GM12892 (cell line): ENCODE results near the gene CDH16.

Experiments
- DNase-seq: peaks from one replicate; pipeline ENCODE4 v3.0.0; 2011; ENCODE audit not compliant: insufficient read length
- FAIRE-seq: peaks from 2 replicates; lab custom pipeline; 2011; peaks lifted over from hg19 to GRCh38; lab: Jason Lieb, UNC
- POLR2A ChIP-seq: IDR thresholded peaks from 2 replicates; pipeline ENCODE4 v1.6.1; 2011; ENCODE audit warnings: low read depth, low read length, control low read depth
- POLR2AphosphoS5 ChIP-seq: IDR thresholded peaks from 2 replicates; pipeline ENCODE4 v1.6.1; 2011; ENCODE audit warnings: low read depth, low read length, control low read depth
- TAF1 ChIP-seq: IDR thresholded peaks from 2 replicates; pipeline ENCODE4 v1.6.1; 2011; ENCODE audit warnings: low read depth, mild to moderate bottlenecking, control low read depth, low read length, borderline replicate concordance

CDH16 gene

DNA sequence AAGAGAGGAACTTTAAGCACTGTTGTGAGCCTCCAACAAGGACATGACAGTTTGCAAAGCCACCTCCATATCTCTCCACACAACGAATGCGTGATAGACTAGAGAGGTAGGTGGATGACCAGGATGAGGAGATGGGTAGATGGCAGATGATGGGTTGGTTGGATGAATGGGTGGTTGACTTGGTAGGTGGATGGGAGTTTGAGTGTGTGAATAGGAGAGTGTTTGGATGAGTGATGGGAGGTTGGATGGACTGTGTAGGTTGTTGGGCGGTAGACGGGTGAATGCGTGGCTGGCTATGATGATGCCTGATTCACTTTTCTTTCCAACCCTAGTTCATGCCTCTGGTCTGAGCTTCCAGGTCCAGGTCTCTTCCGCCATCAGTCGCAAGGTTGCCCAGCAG lies 4.1 kb downstream of the CDH16 start:
- DNase-seq (no peak), FAIRE-seq (no peak)
- TF ChIP-seq TAF1 (no peak), POLR2AphosphoS5 (no peak), POLR2A (no peak)

DNA sequence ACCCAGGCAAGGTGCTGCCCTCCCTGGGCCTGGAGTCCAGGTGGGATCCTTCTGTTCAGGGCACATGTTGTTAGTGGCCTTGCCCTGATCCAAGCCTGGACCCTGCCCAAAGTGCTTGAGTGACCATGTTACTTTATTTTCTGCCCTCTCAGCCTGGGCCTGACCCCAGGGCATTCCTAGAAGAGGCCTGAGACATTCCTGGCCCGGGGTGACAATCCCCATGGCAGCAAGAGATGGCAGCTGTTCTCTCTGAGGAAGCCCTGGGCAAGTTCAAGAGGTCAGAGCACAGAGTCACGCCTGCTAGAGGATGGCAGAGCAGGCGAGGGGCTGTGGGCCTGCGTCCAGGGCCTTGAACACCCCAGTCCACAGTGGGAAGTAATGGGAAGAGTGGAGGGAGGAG lies 5.0 kb downstream of the CDH16 start:
- DNase-seq (no peak), FAIRE-seq (no peak)
- TF ChIP-seq TAF1 (no peak), POLR2A (no peak), POLR2AphosphoS5 (no peak)

DNA sequence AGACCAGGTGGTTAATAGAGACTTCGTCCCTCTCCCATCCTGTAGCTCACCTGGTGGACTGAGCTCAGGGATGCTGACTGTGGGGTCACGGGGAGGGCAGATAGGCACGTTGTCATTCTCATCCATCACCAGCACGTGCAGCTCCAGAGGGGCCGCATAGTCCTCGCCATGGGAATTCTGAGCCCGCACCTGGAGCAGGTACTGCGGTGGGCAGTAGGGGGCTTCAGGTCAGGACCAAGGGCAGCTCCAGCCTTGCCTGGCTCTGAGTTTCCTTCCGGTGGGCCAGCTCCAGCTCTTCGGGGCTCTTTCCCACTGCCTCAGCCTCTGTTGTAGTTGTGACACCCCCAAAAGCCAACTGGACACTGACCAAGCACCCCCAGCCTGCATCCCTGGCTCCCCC lies 5.6 kb downstream of the CDH16 start:
- no peak for DNase-seq
- TF ChIP-seq POLR2A: no peak
- no peak for TF ChIP-seq TAF1
- TF ChIP-seq POLR2AphosphoS5: no peak
- no peak for FAIRE-seq

DNA sequence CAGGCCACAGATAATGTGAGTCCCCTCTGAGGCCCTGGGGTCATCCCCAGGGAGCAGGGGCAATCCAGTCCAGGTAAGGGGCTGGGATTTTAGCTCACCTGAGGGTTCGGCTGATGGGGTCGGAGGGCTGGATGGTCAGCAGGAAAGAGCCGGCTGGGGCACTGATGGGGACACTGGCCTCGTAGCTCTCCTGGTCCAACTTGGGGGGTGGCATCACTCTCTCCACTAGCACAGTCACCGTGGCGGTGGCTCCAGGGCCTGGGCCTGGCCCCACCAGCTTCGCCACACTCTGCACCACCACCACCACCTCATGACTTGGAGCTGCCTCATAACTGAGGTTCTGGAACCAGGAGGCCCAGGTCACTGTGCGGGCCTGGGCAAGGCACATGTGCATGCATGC lies 6.9 kb downstream of the CDH16 start:
- no peak for TF ChIP-seq POLR2A
- TF ChIP-seq POLR2AphosphoS5: no peak
- TF ChIP-seq TAF1: no peak
- DNase-seq (no peak), FAIRE-seq (no peak)

DNA sequence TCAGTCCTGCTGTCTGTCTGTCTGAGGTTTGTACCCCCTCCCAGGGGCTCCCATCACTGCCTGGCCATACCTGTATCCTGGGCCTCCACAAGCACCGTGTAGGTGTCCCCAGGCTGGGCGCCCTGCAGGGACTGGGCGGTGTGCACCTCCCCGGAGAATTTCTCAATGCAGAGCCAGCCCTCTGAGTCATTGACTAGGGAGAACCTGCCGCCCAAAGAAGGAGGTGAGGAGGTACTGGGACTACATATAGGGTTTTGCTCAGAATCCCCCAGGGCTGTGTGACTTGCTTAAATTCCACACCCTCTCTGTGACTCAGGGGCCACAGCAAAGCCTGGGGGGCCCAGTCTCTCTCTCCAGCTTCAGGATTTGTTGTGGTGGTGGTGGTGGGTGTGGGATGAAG lies 7.6 kb downstream of the CDH16 start:
- FAIRE-seq (no peak), DNase-seq (no peak)
- TF ChIP-seq TAF1 (no peak), POLR2A (no peak), POLR2AphosphoS5 (no peak)

DNA sequence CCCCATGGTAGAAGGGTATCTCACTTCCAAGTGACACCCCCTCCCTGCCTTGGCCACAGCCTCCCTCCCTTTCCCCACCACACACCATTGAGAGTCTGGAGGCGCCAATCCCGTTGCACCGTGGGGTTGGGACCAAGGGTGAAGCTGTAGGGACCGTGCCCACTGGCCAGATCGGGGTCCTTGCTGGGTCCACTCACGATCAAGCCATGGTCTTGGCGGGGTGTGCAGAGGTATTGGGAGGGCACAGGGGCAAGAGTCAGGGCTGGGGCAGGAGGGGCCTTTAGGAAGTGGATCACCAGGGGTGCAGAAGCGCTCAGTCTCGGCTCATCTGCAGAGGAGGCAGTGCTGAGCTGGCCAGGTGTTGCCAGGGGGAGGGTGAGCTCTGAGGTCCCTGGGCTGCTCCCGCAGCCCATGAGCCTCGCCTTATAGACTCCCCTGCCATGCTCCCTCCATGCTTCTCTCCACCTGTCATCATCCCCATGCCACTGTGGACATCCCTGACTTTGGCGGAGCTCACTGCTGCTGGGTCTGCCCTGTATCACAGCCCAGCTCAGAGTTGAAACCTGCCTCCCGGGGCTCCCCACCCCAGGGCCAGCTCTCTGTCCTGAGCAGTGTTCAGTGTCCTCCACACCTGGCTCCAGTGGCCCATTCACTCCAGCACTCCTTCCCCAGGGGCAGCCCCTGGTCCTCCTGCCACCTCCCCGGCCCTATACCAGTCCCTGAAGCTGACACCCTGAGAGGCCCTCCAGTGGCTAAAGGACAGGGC lies 8.3 kb downstream of the CDH16 start:
- FAIRE-seq: no peak
- TF ChIP-seq POLR2A: no peak
- no peak for DNase-seq

DNA sequence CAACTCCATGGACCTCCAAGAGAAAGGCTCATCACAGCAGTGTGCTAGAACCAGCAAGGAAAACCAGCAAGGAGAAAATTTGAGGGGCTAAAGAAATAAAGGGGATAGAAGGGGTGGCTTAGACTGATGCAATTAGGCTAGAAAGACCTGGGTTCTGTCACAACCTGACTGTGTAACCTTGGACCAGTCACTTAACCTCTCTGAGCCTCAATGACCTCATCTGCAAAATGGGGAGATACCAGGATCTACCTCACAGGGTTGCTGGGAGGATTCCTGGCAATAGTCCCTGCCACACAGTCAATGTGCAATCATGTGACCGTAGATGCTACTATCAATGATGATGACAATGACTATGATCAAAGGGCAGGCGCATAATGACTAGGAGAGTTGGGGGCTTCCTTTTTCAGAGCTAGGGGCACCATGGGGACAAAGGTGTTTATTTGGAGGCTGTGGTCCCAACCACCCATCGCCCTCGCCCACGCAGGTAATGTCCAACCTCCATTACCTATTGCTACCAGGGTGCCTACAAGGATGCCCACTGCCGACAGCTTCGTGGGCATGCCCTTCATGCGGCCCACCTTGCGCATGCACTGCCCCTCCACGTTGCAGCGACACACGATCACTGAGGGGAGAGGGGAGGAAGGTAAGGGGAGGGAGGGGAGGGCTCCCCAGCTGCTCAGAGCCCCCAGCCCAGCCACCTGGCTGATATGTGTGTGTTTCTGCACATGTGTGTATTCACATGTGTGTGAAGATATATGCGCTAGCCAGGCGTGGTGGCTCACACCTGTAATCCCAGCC lies 9.7 kb downstream of the CDH16 start:
- FAIRE-seq (no peak), DNase-seq (no peak)
- TF ChIP-seq POLR2AphosphoS5: no peak
- TF ChIP-seq TAF1: no peak
- TF ChIP-seq POLR2A: no peak

DNA sequence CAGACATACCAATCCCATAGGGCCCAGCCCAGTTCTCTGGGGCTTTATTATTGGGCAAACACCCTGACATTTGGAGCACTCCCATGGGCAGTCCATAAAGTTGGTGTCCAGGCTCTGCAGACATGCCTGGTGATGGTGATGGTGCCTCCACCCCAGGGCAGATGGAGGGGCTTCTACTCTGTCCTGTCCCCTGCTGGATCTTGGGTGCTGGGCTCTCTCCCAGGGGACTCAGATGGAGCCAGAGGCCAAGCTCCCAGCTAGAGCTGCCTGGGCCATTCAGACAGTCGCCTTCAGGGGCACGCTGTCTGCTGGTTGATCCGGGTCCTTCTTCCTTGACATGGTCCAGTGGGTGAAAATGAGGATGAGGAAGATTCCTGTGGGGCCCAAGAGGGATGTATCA lies 10.6 kb downstream of the CDH16 start:
- no peak for TF ChIP-seq POLR2AphosphoS5
- no peak for TF ChIP-seq TAF1
- TF ChIP-seq POLR2A: no peak
- FAIRE-seq (no peak), DNase-seq (peak; percentile 8)

DNA sequence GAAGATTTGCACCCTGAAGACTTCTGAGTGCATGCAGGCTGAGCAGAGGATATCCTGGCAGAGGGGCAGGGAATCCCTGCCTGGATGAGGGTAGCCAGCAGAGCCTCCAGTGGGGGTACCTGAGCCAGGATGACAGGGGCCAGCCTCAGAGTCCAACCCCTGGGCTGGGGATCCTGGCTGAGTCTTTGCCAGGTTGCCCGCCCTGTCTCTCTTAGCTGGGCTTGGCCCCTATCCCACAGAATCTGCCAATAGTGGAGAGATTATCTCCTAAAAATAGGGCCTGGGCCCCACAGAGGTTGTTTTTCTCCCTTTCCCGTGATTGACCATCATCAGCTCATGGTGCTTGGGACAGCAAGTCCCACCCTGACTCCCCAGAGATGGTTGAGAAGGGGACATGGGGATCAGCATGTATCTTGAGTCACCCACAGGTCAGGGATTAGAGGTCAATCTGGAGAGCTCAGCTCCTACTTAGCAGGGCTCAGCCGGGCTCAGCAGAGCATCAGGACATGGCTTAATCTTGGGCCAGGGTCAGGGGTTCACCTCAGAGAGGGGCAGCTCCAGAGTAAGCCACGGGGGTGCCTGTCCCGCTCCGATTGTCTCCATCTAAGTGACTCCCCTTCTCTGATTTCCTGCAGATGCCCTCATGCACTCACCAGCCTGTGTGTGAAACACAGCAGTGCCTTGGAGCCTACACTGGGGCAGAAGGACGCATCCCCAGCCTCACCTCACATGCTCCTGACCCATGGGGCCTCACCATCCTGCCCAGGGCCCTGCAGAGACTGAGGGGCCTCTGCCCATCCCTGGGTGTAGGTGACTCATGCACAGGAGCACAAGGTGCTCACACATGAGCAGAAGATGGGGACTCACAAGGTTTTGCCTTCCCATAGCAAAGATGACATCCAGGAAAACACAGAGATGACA lies 11.5 kb downstream of the CDH16 start:
- FAIRE-seq: no peak
- no peak for TF ChIP-seq POLR2AphosphoS5
- TF ChIP-seq TAF1: no peak
- no peak for TF ChIP-seq POLR2A
- peak; percentile 10 for DNase-seq

DNA sequence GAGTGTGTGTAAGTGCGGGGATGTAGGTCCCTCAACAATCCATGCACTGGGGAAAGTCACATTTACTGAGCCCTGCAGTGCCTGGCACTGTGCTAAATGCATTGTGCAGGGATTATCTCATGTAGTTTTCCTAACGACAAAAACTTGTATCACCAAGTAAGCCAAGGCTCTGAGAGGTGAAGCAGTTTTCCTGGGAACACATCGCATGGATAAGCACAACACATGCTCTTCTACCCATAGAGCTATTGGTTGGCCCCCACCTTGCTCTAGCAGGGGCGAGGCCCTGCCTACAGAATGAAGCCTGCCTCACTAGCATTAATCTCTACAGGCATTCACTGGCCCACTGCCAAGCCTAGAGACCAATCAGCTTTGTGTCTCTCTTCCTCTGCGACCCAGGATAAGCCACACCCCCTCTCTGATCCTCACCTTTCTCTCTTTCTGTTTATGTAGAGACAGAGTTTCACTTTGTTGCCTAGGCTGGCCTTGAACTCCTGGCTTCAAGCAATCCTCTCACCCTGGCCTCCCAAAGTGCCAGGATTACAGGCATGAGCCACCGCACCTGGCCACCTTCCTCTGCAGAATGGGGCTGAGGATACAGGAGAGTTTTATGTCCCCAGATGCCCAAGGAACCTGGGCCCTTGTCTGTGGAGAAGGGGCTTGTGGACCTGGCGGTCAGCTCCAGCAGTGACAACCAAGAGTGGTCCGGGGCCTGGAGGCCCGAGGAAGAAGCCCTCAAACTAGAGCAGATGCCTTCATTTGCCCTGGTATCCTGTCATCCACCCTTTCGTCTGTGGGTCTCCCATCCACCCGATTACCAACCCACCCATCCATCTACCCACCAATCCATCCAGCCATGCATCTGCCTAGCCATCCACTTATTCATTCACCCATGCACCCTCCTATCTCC lies 12.8 kb downstream of the CDH16 start:
- DNase-seq: peak; percentile 39

More for the DNA sequence above, 12.8 kb downstream of the CDH16 start:
- FAIRE-seq: no peak
- no peak for TF ChIP-seq POLR2A
- TF ChIP-seq TAF1: no peak
- TF ChIP-seq POLR2AphosphoS5: no peak
